NCI-H1436 treated with DMSO at 0.1 percent for 48 hours (cell line): Measurements from ENCODE around the gene PPP2R3A.
A peak's percentile ranks its signal among the peaks of the same experiment; 100 is the strongest.
"Not testable (repeated sequence)": the region's sequence is repeated elsewhere in the genome, so short reads cannot be mapped to it uniquely, and the experiment has no call there.

Experiments used
- DNase-seq: peaks from one replicate; lab custom pipeline; 2025; lab: John Stamatoyannopoulos, UW

PPP2R3A gene

DNA sequence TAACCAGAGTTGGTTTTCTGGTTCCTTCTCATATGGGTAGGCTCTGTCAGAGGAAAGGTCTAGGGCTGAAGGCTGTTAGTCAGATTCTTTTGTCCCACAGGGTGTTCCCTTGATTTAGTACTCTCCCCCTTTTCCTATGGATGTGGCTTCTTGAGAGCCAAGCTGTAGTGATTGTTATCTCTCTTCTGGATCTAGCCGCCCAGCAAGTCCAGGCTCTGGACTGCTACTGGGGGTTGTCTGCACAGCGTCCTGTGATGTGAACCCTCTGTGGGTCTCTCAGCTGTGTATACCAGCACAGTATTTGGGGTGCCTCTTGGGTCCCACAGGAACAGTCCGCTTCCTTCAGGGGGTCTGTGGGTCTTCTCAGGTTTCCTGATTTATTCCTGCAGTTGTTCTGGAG lies 70.8 kb downstream of the PPP2R3A start:
- no peak for DNase-seq

GRCh38 chr3:136038668-136039067 lies 73.1 kb downstream of the PPP2R3A start:
- DNase-seq: no peak

GRCh38 chr3:136042608-136043221 lies 77.2 kb downstream of the PPP2R3A start:
- DNase-seq: peak; percentile 7

GRCh38 chr3:136044980-136045745 lies 79.6 kb downstream of the PPP2R3A start:
- DNase-seq: no peak

DNA sequence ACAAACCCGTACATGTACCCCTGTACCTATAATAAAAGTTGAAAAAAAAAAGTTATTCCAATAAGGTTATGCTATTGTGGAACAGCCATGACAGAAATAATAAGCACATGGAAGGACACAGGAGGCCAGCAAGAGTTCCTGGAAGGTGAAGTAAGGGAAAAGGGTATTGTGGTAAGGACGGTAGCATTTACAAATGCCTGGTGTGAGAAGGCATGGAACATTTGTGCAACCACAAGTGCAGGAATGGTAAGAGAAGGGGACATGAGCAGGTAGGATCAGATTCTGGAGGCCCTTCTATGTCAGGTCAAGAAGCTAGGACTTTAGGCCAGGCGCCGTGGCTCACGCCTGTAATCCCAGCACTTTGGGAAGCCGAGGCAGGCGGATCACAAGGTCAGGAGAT lies 82.5 kb downstream of the PPP2R3A start:
- no peak for DNase-seq

GRCh38 chr3:136050250-136050649 lies 84.7 kb downstream of the PPP2R3A start:
- no peak for DNase-seq

- no peak for DNase-seq
Measured at GRCh38 chr3:136055491-136055890, 90.0 kb downstream of the PPP2R3A start.

GRCh38 chr3:136067211-136067610 lies 101.7 kb downstream of the PPP2R3A start:
- DNase-seq: no peak

GRCh38 chr3:136068708-136069107 lies 103.2 kb downstream of the PPP2R3A start:
- no peak for DNase-seq

GRCh38 chr3:136069933-136070332 lies 104.4 kb downstream of the PPP2R3A start:
- DNase-seq: no peak

- DNase-seq: no peak
Measured at GRCh38 chr3:136070334-136070733, 104.8 kb downstream of the PPP2R3A start.

DNA sequence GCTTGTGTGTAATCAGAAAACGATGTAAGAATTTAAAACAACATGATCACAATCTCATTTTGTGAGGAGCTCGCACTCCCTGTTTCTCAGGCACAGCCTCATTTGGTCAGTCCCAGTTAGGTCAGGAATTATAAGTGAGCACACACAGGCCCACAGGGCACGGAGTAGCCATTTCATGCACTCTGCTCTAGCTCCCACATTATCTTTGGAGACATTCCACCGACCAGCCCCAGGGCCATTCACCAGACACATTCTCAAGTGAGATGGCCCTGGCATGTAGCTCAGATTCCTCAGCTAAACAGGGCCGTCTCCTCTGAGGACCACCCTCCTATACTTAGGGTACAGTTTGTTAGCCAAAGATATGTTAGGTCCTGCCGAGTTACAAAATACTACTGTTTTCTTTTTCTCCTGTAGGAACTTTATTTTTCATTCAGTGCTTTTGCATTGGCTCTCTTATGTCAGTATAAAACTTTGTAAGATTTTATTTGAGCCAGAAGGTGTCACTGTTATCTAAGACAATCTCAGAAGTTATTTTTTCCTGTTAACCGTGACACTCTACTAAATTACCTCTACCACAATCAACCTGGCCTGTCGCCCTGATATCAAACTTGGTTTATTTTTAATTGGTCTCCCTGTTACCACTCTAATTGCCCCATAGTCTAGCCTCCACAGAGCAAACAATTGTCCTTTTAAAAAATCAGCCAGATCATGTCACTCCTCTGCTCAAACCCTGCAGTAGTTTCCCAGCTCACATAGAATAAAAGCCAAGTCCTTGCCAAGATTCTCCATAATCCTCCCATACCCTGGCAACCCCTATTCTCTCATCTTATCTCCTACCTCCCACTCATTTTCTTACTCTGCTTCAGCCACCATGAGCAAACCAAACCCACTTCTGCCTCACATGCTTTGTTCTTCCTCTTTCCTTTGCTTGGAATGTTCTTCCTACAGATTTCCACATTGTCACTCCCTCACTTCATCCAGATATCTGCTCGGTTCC lies 105.7 kb downstream of the PPP2R3A start:
- DNase-seq: no peak

GRCh38 chr3:136074546-136075170 lies 109.1 kb downstream of the PPP2R3A start:
- no peak for DNase-seq

- DNase-seq: peak; percentile 50
Measured at GRCh38 chr3:136075218-136075808, 109.8 kb downstream of the PPP2R3A start.

GRCh38 chr3:136075811-136076210 lies 110.3 kb downstream of the PPP2R3A start:
- DNase-seq: no peak

DNA sequence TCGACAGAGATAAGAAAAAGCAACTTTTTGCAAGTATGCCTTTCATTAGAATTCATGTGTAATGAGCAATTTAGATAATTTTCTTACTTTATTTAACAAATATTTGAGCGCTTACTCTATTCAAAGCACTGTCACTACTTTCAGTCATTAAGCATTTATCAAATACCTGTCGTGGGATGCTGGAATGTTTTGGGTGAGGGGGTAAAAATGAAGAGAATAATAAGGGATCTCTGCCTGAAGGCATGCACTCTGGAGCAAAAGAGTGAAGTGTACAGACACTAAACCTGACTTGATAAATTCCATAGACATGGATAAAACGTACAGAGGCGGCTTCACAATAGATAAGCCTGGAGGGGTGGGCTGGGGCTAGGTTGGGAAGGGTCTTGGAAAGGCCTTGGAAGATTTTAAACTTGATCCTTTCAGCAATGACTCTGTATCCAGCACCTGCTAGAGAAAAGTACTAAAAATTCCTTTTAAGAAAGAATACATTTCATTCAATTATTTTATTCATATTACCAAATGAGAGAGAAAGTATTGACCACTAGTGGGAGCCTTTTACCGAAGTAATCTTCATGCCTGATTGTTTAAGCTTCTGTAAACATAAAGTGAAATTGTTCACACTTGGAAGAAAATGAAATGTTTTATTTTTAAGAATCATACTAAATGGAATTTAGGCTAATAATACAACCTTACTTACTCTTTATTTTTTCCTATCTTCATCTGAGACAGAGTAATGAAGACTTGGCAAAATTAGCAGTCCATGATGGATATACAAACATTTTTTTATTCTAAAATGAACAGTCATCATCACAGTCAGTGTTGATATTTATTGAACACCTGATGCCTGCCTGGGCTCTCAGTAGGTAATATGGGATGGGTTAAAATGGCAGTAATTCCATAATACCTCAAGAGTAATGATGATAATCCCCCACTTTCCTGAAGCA lies 113.2 kb downstream of the PPP2R3A start:
- DNase-seq: no peak

- not testable (repeated sequence) for DNase-seq
Measured at GRCh38 chr3:136083641-136084382, 118.3 kb downstream of the PPP2R3A start.

- not testable (repeated sequence) for DNase-seq
Measured at GRCh38 chr3:136085067-136085466, 119.5 kb downstream of the PPP2R3A start.

GRCh38 chr3:136093771-136094170 lies 128.2 kb downstream of the PPP2R3A start:
- no peak for DNase-seq

DNA sequence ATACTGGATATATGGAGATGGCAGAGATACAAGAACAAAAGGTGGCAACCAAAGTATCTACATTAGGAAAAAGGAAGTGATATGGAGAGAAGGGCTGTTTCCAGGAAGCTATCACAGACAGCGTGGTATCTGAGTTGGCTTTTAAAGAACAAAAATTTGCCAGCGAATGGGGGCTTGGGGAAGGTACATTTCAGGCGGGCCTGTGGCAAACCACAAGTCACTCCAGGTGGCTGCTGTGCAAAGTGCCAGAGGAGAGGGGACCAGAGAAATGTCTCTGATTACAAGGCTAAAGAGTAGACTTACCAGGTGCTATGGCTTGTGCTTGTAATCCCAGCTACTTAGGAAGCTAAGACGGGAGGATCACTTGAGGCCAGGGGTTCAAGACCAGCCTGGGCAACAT lies 139.5 kb downstream of the PPP2R3A start:
- DNase-seq: no peak
